ENCODE data around the gene GSAP. TPM values are rescaled to one million over a fixed set of nuclear protein-coding genes. Genes with fewer than 3 reads are reported as not detected.

The GSAP gene
- total and polyA plus RNA-seq, 9 donors = 4.0 to 19.4 (median 11.2) TPM

- H3K4me1 ChIP-seq (ENCODE audit: insufficient read depth) = no peaks in the 10 kb centered on the region
- DNase-seq = no peak
- no peaks in the 10 kb centered on the region for H3K27me3 ChIP-seq
- no peak overlapping the region for H3K4me3 ChIP-seq
- 83 to 88% (median 87%) methylated on average over 4 of the region's 4 CpGs for WGBS, 3 donors
- H3K27ac ChIP-seq = no peak overlapping the region
- TF ChIP-seq CTCF (IDR thresholded peaks at IDR 0.05) (no peak), EP300 (IDR thresholded peaks at IDR 0.05) (no peak), POLR2A (IDR thresholded peaks at IDR 0.05) (no peak)
- no peaks in the 10 kb centered on the region for H3K36me3 ChIP-seq
- no peaks in the 10 kb centered on the region for H3K9me3 ChIP-seq
- intact Hi-C loops (cut with DNase I) = loop anchor here in 1 of 4 donors (10.0 kb wide), 1 partner anchor 59 kb away; no protein-coding TSS in a partner anchor
Measured at GRCh38 chr7:77265666-77266065, 150.5 kb downstream of the GSAP start.

- no peak for DNase-seq
- intact Hi-C loops (cut with DNase I) = loop anchor here in 1 of 4 donors (10.0 kb wide), 1 partner anchor 62 kb away; no protein-coding TSS in a partner anchor
- TF ChIP-seq POLR2A (IDR thresholded peaks at IDR 0.05) = no peak
- no peak for TF ChIP-seq EP300 (IDR thresholded peaks at IDR 0.05)
- TF ChIP-seq CTCF (IDR thresholded peaks at IDR 0.05) = no peak
- WGBS, 3 donors = 96 to 97% (median 97%) methylated on average over 4 of the region's 4 CpGs
- H3K4me1 ChIP-seq (ENCODE audit: insufficient read depth) = no peaks in the 10 kb centered on the region
- H3K27me3 ChIP-seq = no peaks in the 10 kb centered on the region
- no peaks in the 10 kb centered on the region for H3K9me3 ChIP-seq
- no peaks in the 10 kb centered on the region for H3K36me3 ChIP-seq
- H3K27ac ChIP-seq = no peak overlapping the region
- H3K4me3 ChIP-seq = no peak overlapping the region
Measured at GRCh38 chr7:77262316-77262715, 153.8 kb downstream of the GSAP start.

Other genes starting within 250 kb of the GSAP start
- 10 to 100 TPM in 4 of 7 donors, 1 to 10 TPM in 3; 3.5 to 20.5 (median 10.5) TPM for gene FGL2, start 216.5 kb downstream of the GSAP start, total RNA-seq
- gene FGL2, start 216.5 kb downstream of the GSAP start, polyA plus RNA-seq = 10 to 100 TPM in 1 of 2 donors, 1 to 10 TPM in 1; 4.9 to 22.4 TPM
- 10 to 100 TPM; 45.8 to 90.0 (median 66.5) TPM for gene PTPN12, start 120.9 kb upstream of the GSAP start, total RNA-seq
- 10 to 100 TPM; 48.5 to 62.7 TPM for gene PTPN12, start 120.9 kb upstream of the GSAP start, polyA plus RNA-seq

Measured in ovary (tissue), 9 donors.